GM12891 (cell line): Measurements from ENCODE around the gene RBFOX2.

Experiments
- POLR2AphosphoS5 ChIP-seq: IDR thresholded peaks from 2 replicates; pipeline ENCODE4 v1.6.1; 2011; ENCODE audit warnings: low read depth, low read length, control low read depth
- TAF1 ChIP-seq: IDR thresholded peaks from 2 replicates; pipeline ENCODE4 v1.6.1; 2011; ENCODE audit warnings: low read depth, low read length, control low read depth

- TF ChIP-seq TAF1 (no peak), POLR2AphosphoS5 (no peak)
Measured at GRCh38 chr22:35728639-35729308, 299.9 kb downstream of the RBFOX2 start.
